Chondrocyte (in vitro differentiated cells): Measurements from ENCODE around the gene CYP27C1. TPM values are rescaled to one million over a fixed set of nuclear protein-coding genes. Genes with fewer than 3 reads are reported as not detected.

Experiments used
- DNase-seq: peaks from one replicate; pipeline ENCODE4 v3.0.0; 2021; ENCODE audit warnings: mixed read lengths, low spot score
- H3K27ac Mint-ChIP-seq: one replicate; pipeline ENCODE4 v1.8.0; 2021; ENCODE audit warnings: mild to moderate bottlenecking, moderate library complexity, mixed read lengths; ENCODE audit not compliant: unreplicated experiment
- H3K27me3 Mint-ChIP-seq: 2 replicates; pipeline ENCODE4 v1.8.0; 2021; ENCODE audit warnings: low read depth, mixed read lengths
- H3K36me3 Mint-ChIP-seq: 2 replicates; pipeline ENCODE4 v1.8.0; 2021; ENCODE audit warnings: low read depth, mixed read lengths
- H3K4me1 Mint-ChIP-seq: 2 replicates; pipeline ENCODE4 v1.8.0; 2021; ENCODE audit warnings: low read depth, mild to moderate bottlenecking, mixed read lengths
- H3K4me3 Mint-ChIP-seq: one replicate; pipeline ENCODE4 v1.8.0; 2021; ENCODE audit warnings: mild to moderate bottlenecking, moderate library complexity, mixed read lengths; ENCODE audit not compliant: unreplicated experiment
- H3K9me3 Mint-ChIP-seq: 2 replicates; pipeline ENCODE4 v1.8.0; 2021; ENCODE audit warnings: low read depth, mixed read lengths
- total RNA-seq: library from RNA; stranded (reverse); gene quantifications from 3 replicates; pipeline ENCODE4 v1.2.1, GENCODE V29; 2021
- TF ChIP-seq, protein P1 (sequence below): fragments of 200-600 bp; sonication (generic); IDR thresholded peaks from 2 replicates; pipeline ENCODE4 v1.5.0; 2021; ENCODE audit warnings: antibody characterized with exemption, mild to moderate bottlenecking, moderate library complexity

The CYP27C1 gene
- total RNA-seq, 1 donor from 2014 or later = 11.7 TPM

DNA sequence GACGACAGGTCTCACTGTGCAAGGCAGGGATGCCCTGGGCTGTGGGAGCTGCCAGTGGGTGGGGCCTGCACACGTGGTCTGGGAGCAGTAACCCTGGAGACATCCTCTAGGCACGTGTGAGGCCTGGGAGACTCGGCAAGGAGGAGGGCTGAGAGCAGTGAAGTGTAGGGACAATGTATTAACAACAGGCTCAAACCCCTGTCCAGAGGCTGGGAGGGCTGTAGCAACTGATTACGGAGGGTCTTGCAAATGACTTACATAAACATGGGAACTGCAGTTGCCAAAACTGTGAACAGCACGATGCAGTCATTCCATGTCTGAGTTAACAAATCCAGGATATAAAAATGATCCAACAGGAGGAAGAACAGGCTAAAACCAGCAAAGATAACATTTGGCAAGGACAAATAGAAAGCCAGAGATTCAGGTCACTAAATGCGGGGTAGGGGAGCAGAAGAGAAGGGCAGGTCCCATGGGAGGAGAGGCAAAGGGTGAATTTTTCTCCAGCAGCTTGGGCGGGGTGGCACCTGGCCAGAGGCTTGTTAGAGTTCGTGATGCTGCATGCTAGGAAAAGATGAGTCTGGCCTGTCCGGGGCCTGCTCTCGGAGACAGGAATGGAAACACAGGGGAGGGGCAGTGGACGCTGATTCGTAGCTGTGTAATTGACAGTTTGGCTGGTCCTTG lies 44.9 kb downstream of the CYP27C1 start:
- peak overlapping the region; percentile 90 for H3K27ac Mint-ChIP-seq
- no peak for DNase-seq
- peaks cover 6% of the 10 kb centered on the region for H3K36me3 Mint-ChIP-seq
- TF ChIP-seq, protein P1, sequence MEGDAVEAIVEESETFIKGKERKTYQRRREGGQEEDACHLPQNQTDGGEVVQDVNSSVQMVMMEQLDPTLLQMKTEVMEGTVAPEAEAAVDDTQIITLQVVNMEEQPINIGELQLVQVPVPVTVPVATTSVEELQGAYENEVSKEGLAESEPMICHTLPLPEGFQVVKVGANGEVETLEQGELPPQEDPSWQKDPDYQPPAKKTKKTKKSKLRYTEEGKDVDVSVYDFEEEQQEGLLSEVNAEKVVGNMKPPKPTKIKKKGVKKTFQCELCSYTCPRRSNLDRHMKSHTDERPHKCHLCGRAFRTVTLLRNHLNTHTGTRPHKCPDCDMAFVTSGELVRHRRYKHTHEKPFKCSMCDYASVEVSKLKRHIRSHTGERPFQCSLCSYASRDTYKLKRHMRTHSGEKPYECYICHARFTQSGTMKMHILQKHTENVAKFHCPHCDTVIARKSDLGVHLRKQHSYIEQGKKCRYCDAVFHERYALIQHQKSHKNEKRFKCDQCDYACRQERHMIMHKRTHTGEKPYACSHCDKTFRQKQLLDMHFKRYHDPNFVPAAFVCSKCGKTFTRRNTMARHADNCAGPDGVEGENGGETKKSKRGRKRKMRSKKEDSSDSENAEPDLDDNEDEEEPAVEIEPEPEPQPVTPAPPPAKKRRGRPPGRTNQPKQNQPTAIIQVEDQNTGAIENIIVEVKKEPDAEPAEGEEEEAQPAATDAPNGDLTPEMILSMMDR = no peak
- no peaks in the 10 kb centered on the region for H3K27me3 Mint-ChIP-seq
- peaks cover 47% of the 10 kb centered on the region for H3K4me1 Mint-ChIP-seq
- peaks cover 11% of the 10 kb centered on the region for H3K9me3 Mint-ChIP-seq
- no peak overlapping the region for H3K4me3 Mint-ChIP-seq

DNA sequence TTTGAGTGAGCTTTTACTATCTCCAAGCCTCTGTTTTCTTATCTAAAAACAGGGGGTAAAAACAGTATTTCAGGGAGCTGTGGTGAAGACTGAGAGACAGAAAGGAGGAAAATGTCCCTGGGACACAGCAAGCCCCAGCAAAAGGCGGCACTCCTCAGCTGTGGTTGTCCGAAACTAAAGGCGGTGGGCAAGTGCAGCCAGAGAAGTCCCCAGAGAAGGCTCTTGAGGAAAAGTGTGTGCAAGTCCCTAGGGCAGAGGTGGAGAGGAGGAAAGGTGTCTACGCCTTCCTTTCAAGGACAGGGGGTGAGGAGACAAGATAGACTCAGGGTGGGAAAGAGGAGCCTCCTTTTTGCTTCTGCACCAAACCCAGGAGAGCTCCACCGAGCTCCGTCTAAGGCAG lies 45.5 kb downstream of the CYP27C1 start:
- DNase-seq = no peak
- Mint-ChIP-seq H3K9me3 (peaks cover 6% of the 10 kb centered on the region), H3K27ac (peak overlapping the region; percentile 90), H3K27me3 (no peaks in the 10 kb centered on the region), H3K36me3 (peaks cover 4% of the 10 kb centered on the region), H3K4me1 (peaks cover 47% of the 10 kb centered on the region), H3K4me3 (no peak overlapping the region)
- TF ChIP-seq, protein P1 = no peak

DNA sequence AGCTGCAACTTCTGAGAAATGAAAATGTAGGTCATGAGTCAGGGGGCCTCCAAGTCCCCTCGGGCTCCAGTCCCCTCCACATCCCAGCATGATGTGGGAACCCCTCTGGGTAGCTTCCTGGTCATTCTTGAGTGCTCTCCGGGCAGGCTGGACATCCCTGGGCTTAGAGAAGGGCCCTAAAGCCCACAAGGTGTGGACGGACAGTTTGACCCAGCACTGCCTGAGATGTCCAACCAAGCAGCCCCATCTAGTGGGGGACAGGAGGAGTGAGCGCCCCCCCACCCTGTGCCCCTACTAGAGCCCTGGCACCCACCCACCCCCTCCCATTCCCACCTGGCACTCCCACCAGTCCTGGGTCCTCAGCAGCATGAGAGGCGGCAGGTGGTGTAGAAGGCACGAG lies 46.0 kb downstream of the CYP27C1 start:
- Mint-ChIP-seq H3K27ac (peak overlapping the region; percentile 71), H3K4me1 (peaks cover 47% of the 10 kb centered on the region), H3K9me3 (peaks cover 2% of the 10 kb centered on the region), H3K4me3 (no peak overlapping the region), H3K36me3 (peaks cover 2% of the 10 kb centered on the region), H3K27me3 (no peaks in the 10 kb centered on the region)
- TF ChIP-seq, protein P1 = peak; percentile 80
- DNase-seq = no peak

DNA sequence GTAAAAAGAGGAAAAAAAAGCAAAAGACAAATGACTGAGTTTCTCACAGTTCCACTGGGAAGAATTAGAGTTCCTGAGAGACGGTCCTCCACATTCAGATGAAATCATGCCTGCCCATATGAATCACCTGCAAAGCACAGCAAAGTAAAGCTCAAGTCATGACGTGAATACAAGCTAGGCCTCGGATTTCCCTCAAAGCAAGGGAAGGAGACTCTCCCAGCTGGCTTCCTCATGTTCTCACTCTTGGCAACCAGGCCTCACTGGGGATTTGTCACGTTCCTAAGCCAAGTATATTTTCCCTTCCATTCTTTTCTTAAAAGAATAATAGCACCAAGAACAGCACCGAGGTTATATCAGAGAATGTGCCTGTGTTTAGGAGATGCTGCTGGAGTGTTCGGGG lies 47.0 kb downstream of the CYP27C1 start:
- no peak overlapping the region for H3K4me3 Mint-ChIP-seq
- H3K27ac Mint-ChIP-seq = peak overlapping the region; percentile 95
- no peak for DNase-seq
- no peaks in the 10 kb centered on the region for H3K9me3 Mint-ChIP-seq
- TF ChIP-seq, protein P1 = no peak
- H3K4me1 Mint-ChIP-seq = peaks cover 47% of the 10 kb centered on the region
- no peaks in the 10 kb centered on the region for H3K27me3 Mint-ChIP-seq
- no peaks in the 10 kb centered on the region for H3K36me3 Mint-ChIP-seq

DNA sequence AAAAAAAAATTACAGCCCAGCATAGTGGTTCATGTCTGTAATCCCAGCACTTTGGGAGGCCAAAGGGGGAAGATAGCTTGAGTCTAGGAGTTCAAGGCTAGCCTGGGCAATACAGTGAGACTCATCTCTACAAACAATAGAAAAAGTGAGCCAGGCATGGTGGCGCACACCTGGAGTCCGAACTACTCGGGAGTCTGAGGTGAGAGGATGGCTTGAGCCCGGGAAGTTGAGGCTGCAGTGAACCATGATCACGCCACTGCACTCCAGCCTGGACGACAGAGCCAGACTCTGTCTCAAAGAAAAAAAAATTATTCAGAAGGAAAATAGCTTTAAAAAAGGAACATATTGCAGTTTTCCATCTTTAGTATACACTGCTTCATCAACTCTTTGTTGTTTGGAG lies 47.8 kb downstream of the CYP27C1 start:
- Mint-ChIP-seq H3K27ac (peak overlapping the region; percentile 95), H3K9me3 (no peaks in the 10 kb centered on the region), H3K4me1 (peaks cover 47% of the 10 kb centered on the region), H3K27me3 (no peaks in the 10 kb centered on the region), H3K36me3 (no peaks in the 10 kb centered on the region), H3K4me3 (no peak overlapping the region)
- TF ChIP-seq, protein P1 = no peak
- no peak for DNase-seq
